Brain microvascular endothelial cell (primary cell): ENCODE measurements around the gene RDH12.

ENCODE experiments used
- DNase-seq: peaks from one replicate; pipeline ENCODE4 v3.0.0-alpha.2; 2020
- H3K27ac ChIP-seq: fragments of 250-450 bp; sonication (Bioruptor Pico); 2 replicates; pipeline ENCODE4 v1.5.1; 2020; ENCODE audit warnings: mild to moderate bottlenecking, moderate library complexity
- H3K27me3 ChIP-seq: fragments of 250-450 bp; sonication (Bioruptor Pico); replicated peaks from 2 replicates; pipeline ENCODE4 v1.5.1; 2020; ENCODE audit warnings: mild to moderate bottlenecking
- H3K36me3 ChIP-seq: fragments of 250-450 bp; sonication (Bioruptor Pico); replicated peaks from 2 replicates; pipeline ENCODE4 v1.5.1; 2020; ENCODE audit warnings: mild to moderate bottlenecking
- H3K4me3 ChIP-seq: 2 replicates; pipeline ENCODE4 v1.5.1; 2011; ENCODE audit warnings: low read depth, mild to moderate bottlenecking, control low read depth, low read length, moderate library complexity
- CTCF ChIP-seq: IDR thresholded peaks from 2 replicates; pipeline ENCODE4 v1.5.1; 2011; ENCODE audit warnings: low read depth, mild to moderate bottlenecking, moderate library complexity, low read length, control low read depth, inconsistent platforms; ENCODE audit errors: missing control alignments
- in situ Hi-C: cut with HindIII; loops from 2 replicates; pipeline ENCODE4 v1.10.0; 2017; ENCODE audit warnings: low sequenced_read_pairs, low pct_ligation_motif_present

Gene RDH12

DNA sequence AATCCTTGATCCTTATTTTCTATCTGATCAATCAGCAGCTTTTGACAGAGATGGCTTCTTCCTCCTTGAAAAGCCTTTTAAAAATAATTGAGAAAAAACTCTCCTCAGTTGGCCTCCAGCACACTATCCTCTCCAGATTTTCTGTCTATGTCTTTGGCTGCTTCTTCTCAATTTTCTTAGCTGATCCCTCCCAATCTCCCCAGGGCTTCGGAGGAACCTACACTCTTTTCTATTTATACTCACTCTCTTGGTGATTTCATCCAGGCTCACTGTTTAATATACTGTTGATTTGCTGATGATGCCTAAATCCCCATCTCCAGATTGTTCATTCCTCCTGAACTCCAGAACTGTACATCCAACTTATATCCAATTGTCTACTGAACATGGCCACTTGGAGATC is 54.8 kb downstream of the RDH12 start:
- H3K36me3 ChIP-seq: peaks cover 37% of the 10 kb centered on the region
- no peaks in the 10 kb centered on the region for H3K27me3 ChIP-seq
- in situ Hi-C loops: no loop called here
- TF ChIP-seq CTCF: no peak
- H3K4me3 ChIP-seq: no peak overlapping the region
- no peak for DNase-seq
- no peak overlapping the region for H3K27ac ChIP-seq

- Histone ChIP-seq H3K27ac (no peak overlapping the region), H3K4me3 (no peak overlapping the region), H3K36me3 (peaks cover 34% of the 10 kb centered on the region), H3K27me3 (no peaks in the 10 kb centered on the region)
- in situ Hi-C loops: no loop called here
- no peak for DNase-seq
- no peak for TF ChIP-seq CTCF
Measured at GRCh38 chr14:67757175-67757574, 55.5 kb downstream of the RDH12 start.

- no peak for DNase-seq
- no peak overlapping the region for H3K4me3 ChIP-seq
- no peak for TF ChIP-seq CTCF
- no peaks in the 10 kb centered on the region for H3K27me3 ChIP-seq
- H3K27ac ChIP-seq: no peak overlapping the region
- in situ Hi-C loops: no loop called here
- peaks cover 20% of the 10 kb centered on the region for H3K36me3 ChIP-seq
Measured at GRCh38 chr14:67759916-67760315, 58.2 kb downstream of the RDH12 start.

DNA sequence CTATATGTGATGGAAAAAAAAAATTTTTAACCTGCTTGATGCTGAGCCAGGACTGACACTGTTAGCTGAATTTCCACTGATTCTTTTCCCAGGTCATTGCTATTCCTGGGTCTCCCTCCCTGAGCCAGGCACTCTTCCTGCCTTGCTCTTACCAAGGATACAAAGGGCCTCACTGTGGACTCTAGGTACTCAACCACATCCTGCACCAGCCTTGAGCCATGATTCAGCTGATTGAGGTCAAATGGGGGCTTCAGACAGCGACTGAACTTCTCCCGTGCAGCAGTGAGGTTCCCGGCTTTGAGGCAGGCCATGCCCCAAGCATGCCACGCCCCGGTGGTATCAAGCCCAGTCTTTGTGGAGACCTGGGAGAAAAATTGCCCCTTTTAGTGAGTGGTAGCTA is 60.4 kb downstream of the RDH12 start:
- in situ Hi-C loops: no loop called here
- H3K36me3 ChIP-seq: peaks cover 33% of the 10 kb centered on the region
- no peaks in the 10 kb centered on the region for H3K27me3 ChIP-seq
- DNase-seq: no peak
- H3K4me3 ChIP-seq: no peak overlapping the region
- H3K27ac ChIP-seq: no peak overlapping the region
- TF ChIP-seq CTCF: no peak

DNA sequence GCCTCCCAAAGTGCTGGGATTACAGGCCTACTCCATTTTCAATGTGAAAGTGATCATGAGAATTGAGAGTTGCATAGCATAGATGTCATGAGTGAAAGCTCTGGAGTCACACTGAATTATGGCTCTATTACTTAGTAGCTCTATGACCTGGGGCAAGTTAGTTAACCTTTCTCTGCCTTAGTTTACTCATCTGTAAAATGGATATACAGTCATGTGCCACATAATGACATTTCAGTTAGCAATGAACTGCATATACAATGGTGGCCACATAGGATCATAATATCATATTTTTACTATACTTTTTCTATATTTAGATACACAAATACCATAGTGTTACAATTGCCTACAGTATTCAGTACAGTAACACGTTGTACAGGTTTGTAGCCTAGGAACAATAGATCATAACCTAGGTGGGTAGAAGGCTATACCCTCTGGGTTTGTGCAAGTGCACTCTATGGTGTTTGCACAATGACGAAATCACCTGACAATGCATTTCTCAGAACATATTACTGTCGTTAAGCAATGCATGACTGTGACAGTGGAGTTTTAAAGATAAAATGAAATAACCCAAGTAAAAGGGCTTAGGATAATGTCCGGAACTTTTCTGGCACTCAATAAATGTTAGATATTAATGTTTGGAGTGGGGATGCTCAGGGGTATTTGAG is 61.6 kb downstream of the RDH12 start:
- H3K4me3 ChIP-seq: no peak overlapping the region
- in situ Hi-C loops: no loop called here
- H3K27me3 ChIP-seq: no peaks in the 10 kb centered on the region
- DNase-seq: no peak
- H3K36me3 ChIP-seq: peaks cover 45% of the 10 kb centered on the region
- no peak for TF ChIP-seq CTCF
- no peak overlapping the region for H3K27ac ChIP-seq

- no peak for DNase-seq
- H3K4me3 ChIP-seq: no peak overlapping the region
- no peak for TF ChIP-seq CTCF
- H3K27me3 ChIP-seq: no peaks in the 10 kb centered on the region
- no peak overlapping the region for H3K27ac ChIP-seq
- peaks cover 57% of the 10 kb centered on the region for H3K36me3 ChIP-seq
- in situ Hi-C loops: no loop called here
Measured at GRCh38 chr14:67764496-67764895, 62.8 kb downstream of the RDH12 start.
